ENCODE results near the gene EBF3. TPM values are rescaled to one million over a fixed set of nuclear protein-coding genes. Genes with fewer than 3 reads are reported as not detected.

Gene EBF3
- total and polyA plus RNA-seq, 9 of the 15 experiments (the other 6 are each of a cell fraction or from before 2014, with no cell fraction given): not detected

DNA sequence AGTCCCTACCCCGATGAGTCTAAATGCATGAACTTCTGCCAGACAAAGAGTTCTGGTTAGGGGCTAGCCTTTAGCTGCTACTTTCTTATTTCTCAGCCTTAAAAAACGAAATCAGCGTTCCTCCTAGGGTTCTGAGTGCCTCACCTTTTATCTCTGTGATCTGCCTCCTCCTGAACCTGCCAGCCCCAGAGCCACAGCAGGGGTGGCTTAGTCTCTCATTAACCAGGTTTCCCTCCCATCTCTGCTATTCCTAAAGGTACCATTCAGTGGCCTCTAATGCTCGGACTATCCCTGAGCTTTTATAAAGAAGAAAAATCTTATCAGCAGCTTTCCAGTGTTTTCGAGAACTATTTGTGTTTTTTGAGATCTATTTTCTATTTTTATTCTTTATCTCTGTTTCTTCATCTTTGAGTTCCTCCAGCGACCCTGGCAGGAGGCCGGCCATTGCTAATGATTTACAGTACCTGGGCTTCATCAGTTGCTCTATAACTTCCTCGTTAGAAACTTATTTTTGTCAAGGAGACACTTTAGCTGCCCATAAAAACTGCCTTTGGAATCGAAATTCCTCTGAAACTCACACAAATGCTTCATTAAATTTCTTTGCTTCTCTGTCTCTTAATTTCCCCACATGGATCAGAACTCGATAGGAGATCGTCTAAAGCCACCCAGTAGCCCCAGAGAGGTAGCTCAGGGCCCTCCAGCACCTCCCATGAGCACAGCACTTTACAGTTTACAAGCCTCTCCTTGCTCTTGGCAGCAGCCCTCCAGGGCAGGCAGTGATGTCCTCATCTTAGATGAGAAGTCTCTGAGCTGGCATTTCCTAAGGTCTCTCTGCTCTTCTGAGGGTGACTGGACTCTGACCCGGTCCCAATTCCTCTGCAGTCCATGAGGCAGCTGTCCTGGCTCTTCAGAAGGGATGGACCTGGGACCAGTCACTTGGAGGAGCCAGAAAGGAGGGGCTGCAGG is 149.1 kb downstream of the EBF3 start (continued):
- TF ChIP-seq, protein P1, sequence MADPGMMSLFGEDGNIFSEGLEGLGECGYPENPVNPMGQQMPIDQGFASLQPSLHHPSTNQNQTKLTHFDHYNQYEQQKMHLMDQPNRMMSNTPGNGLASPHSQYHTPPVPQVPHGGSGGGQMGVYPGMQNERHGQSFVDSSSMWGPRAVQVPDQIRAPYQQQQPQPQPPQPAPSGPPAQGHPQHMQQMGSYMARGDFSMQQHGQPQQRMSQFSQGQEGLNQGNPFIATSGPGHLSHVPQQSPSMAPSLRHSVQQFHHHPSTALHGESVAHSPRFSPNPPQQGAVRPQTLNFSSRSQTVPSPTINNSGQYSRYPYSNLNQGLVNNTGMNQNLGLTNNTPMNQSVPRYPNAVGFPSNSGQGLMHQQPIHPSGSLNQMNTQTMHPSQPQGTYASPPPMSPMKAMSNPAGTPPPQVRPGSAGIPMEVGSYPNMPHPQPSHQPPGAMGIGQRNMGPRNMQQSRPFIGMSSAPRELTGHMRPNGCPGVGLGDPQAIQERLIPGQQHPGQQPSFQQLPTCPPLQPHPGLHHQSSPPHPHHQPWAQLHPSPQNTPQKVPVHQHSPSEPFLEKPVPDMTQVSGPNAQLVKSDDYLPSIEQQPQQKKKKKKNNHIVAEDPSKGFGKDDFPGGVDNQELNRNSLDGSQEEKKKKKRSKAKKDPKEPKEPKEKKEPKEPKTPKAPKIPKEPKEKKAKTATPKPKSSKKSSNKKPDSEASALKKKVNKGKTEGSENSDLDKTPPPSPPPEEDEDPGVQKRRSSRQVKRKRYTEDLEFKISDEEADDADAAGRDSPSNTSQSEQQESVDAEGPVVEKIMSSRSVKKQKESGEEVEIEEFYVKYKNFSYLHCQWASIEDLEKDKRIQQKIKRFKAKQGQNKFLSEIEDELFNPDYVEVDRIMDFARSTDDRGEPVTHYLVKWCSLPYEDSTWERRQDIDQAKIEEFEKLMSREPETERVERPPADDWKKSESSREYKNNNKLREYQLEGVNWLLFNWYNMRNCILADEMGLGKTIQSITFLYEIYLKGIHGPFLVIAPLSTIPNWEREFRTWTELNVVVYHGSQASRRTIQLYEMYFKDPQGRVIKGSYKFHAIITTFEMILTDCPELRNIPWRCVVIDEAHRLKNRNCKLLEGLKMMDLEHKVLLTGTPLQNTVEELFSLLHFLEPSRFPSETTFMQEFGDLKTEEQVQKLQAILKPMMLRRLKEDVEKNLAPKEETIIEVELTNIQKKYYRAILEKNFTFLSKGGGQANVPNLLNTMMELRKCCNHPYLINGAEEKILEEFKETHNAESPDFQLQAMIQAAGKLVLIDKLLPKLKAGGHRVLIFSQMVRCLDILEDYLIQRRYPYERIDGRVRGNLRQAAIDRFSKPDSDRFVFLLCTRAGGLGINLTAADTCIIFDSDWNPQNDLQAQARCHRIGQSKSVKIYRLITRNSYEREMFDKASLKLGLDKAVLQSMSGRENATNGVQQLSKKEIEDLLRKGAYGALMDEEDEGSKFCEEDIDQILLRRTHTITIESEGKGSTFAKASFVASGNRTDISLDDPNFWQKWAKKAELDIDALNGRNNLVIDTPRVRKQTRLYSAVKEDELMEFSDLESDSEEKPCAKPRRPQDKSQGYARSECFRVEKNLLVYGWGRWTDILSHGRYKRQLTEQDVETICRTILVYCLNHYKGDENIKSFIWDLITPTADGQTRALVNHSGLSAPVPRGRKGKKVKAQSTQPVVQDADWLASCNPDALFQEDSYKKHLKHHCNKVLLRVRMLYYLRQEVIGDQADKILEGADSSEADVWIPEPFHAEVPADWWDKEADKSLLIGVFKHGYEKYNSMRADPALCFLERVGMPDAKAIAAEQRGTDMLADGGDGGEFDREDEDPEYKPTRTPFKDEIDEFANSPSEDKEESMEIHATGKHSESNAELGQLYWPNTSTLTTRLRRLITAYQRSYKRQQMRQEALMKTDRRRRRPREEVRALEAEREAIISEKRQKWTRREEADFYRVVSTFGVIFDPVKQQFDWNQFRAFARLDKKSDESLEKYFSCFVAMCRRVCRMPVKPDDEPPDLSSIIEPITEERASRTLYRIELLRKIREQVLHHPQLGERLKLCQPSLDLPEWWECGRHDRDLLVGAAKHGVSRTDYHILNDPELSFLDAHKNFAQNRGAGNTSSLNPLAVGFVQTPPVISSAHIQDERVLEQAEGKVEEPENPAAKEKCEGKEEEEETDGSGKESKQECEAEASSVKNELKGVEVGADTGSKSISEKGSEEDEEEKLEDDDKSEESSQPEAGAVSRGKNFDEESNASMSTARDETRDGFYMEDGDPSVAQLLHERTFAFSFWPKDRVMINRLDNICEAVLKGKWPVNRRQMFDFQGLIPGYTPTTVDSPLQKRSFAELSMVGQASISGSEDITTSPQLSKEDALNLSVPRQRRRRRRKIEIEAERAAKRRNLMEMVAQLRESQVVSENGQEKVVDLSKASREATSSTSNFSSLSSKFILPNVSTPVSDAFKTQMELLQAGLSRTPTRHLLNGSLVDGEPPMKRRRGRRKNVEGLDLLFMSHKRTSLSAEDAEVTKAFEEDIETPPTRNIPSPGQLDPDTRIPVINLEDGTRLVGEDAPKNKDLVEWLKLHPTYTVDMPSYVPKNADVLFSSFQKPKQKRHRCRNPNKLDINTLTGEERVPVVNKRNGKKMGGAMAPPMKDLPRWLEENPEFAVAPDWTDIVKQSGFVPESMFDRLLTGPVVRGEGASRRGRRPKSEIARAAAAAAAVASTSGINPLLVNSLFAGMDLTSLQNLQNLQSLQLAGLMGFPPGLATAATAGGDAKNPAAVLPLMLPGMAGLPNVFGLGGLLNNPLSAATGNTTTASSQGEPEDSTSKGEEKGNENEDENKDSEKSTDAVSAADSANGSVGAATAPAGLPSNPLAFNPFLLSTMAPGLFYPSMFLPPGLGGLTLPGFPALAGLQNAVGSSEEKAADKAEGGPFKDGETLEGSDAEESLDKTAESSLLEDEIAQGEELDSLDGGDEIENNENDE (IDR thresholded peaks at IDR 0.05; ENCODE audit: low read depth, low read length): no peak
- TF ChIP-seq SNIP1 (IDR thresholded peaks at IDR 0.05; ENCODE audit: low read depth): no peak
